ENCODE data around the gene ITGA1.

Gene ITGA1

DNA sequence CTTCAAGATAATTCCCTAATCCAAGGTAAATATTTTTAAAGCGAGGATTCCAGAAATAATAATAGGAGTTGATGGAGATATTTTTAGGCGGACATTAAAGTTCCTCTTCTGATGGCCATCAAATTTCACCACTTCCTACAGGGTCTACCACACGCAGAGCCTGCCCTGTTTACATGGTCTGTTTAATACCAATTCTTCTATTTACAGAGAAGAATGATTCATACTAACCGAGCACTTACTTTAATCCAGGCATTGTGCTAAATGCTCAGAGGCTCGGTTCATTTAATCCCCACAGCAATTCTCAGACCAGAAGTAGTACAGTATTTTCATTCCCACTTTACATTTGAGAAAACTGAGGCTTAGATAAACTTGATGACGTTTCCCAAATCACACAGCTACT, 3.0 kb upstream of the ITGA1 start:
- Histone ChIP-seq H4K20me1 (ENCODE audit: insufficient read depth, low read length) (no peaks in the 10 kb centered on the region), H3K27me3 (ENCODE audit: low read depth, low read length) (no peaks in the 10 kb centered on the region), H2AFZ (ENCODE audit: low read depth, low read length) (no peak overlapping the region), H3K4me3 (ENCODE audit: low read length) (no peak overlapping the region), H3K27ac (ENCODE audit: low read length) (no peak overlapping the region), H3K9ac (ENCODE audit: low read length) (no peak overlapping the region), H3K79me2 (ENCODE audit: low read length) (peaks cover 12% of the 10 kb centered on the region), H3K36me3 (replicated peaks; ENCODE audit: low read depth, low read length) (no peaks in the 10 kb centered on the region), H3K9me3 (ENCODE audit: insufficient read depth, low read length) (no peaks in the 10 kb centered on the region), H3K4me2 (ENCODE audit: low read length) (no peak overlapping the region), H3K4me1 (ENCODE audit: low read length) (peaks cover 24% of the 10 kb centered on the region)
- TF ChIP-seq CTCF (IDR thresholded peaks at IDR 0.05; ENCODE audit: low read depth, low read length) = no peak
- no peak for TF ChIP-seq EZH2phosphoT487 (IDR thresholded peaks at IDR 0.05; ENCODE audit: low read depth)

DNA sequence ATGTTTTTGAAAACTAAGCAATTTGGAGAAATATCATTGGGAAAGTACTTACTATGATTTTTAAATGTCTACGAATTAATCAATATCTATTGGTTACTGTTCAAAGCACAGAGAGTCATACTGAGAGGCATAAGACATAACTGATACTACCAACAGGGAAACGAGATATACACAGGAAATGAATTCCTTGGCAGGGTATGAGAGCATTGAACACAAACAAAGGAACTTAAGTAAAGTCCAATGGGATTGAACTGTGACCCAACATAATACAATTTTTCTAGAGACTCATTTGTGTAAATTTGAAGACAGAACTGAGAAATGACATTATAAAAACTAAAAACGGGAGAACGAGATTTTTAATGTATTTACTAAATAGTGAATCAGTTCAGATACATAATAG, 1.3 kb upstream of the ITGA1 start:
- H2AFZ ChIP-seq (ENCODE audit: low read depth, low read length) = no peak overlapping the region
- peak overlapping the region; percentile 84 for H3K4me2 ChIP-seq (ENCODE audit: low read length)
- no peak overlapping the region for H3K9ac ChIP-seq (ENCODE audit: low read length)
- no peaks in the 10 kb centered on the region for H3K36me3 ChIP-seq (replicated peaks; ENCODE audit: low read depth, low read length)
- H3K4me3 ChIP-seq (ENCODE audit: low read length) = peak overlapping the region; percentile 90
- no peaks in the 10 kb centered on the region for H4K20me1 ChIP-seq (ENCODE audit: insufficient read depth, low read length)
- TF ChIP-seq EZH2phosphoT487 (IDR thresholded peaks at IDR 0.05; ENCODE audit: low read depth) (no peak), CTCF (IDR thresholded peaks at IDR 0.05; ENCODE audit: low read depth, low read length) (no peak)
- H3K9me3 ChIP-seq (ENCODE audit: insufficient read depth, low read length) = no peaks in the 10 kb centered on the region
- peaks cover 28% of the 10 kb centered on the region for H3K4me1 ChIP-seq (ENCODE audit: low read length)
- H3K79me2 ChIP-seq (ENCODE audit: low read length) = peaks cover 20% of the 10 kb centered on the region
- H3K27me3 ChIP-seq (ENCODE audit: low read depth, low read length) = no peaks in the 10 kb centered on the region
- peak overlapping the region; percentile 51; the same call in 1 of the 2 replicates for H3K27ac ChIP-seq (ENCODE audit: low read length)

- peaks cover 28% of the 10 kb centered on the region for H3K4me1 ChIP-seq (ENCODE audit: low read length)
- H4K20me1 ChIP-seq (ENCODE audit: insufficient read depth, low read length) = no peaks in the 10 kb centered on the region
- H2AFZ ChIP-seq (ENCODE audit: low read depth, low read length) = no peak overlapping the region
- TF ChIP-seq EZH2phosphoT487 (IDR thresholded peaks at IDR 0.05; ENCODE audit: low read depth) (no peak), CTCF (IDR thresholded peaks at IDR 0.05; ENCODE audit: low read depth, low read length) (peak; percentile 73)
- H3K36me3 ChIP-seq (replicated peaks; ENCODE audit: low read depth, low read length) = no peaks in the 10 kb centered on the region
- peak overlapping the region; percentile 90 for H3K4me3 ChIP-seq (ENCODE audit: low read length)
- no peaks in the 10 kb centered on the region for H3K27me3 ChIP-seq (ENCODE audit: low read depth, low read length)
- peak overlapping the region; percentile 51 for H3K27ac ChIP-seq (ENCODE audit: low read length)
- H3K9me3 ChIP-seq (ENCODE audit: insufficient read depth, low read length) = no peaks in the 10 kb centered on the region
- H3K4me2 ChIP-seq (ENCODE audit: low read length) = peak overlapping the region; percentile 84
- H3K79me2 ChIP-seq (ENCODE audit: low read length) = peaks cover 20% of the 10 kb centered on the region
- peak overlapping the region; percentile 87; the same call in 1 of the 2 replicates for H3K9ac ChIP-seq (ENCODE audit: low read length)
Observed at GRCh38 chr5:52786949-52787599, 642 bp upstream of the ITGA1 start.

- Histone ChIP-seq H3K27me3 (ENCODE audit: low read depth, low read length) (no peaks in the 10 kb centered on the region), H3K9ac (ENCODE audit: low read length) (peak overlapping the region; percentile 87), H2AFZ (ENCODE audit: low read depth, low read length) (peak overlapping the region; percentile 77; the same call in 1 of the 2 replicates), H3K9me3 (ENCODE audit: insufficient read depth, low read length) (no peaks in the 10 kb centered on the region), H3K27ac (ENCODE audit: low read length) (peak overlapping the region; percentile 64; the same call in 1 of the 2 replicates), H3K4me1 (ENCODE audit: low read length) (peaks cover 28% of the 10 kb centered on the region), H3K36me3 (replicated peaks; ENCODE audit: low read depth, low read length) (no peaks in the 10 kb centered on the region), H4K20me1 (ENCODE audit: insufficient read depth, low read length) (no peaks in the 10 kb centered on the region), H3K4me3 (ENCODE audit: low read length) (peak overlapping the region; percentile 90), H3K4me2 (ENCODE audit: low read length) (peak overlapping the region; percentile 84), H3K79me2 (ENCODE audit: low read length) (peaks cover 22% of the 10 kb centered on the region)
- no peak for TF ChIP-seq CTCF (IDR thresholded peaks at IDR 0.05; ENCODE audit: low read depth, low read length)
- TF ChIP-seq EZH2phosphoT487 (IDR thresholded peaks at IDR 0.05; ENCODE audit: low read depth) = no peak
Observed at GRCh38 chr5:52788505-52788821, 747 bp downstream of the ITGA1 start.
